Astrocyte (in vitro differentiated cells and primary cell): ENCODE data around the gene OR4C46.
"Not testable (repeated sequence)": the region's sequence is repeated elsewhere in the genome, so short reads cannot be mapped to it uniquely, and the experiment has no call there.

Source experiments
- EZH2 ChIP-seq: IDR thresholded peaks from 2 replicates; pipeline ENCODE4 v1.6.1; 2012; ENCODE audit warnings: mild to moderate bottlenecking, low read length, inconsistent platforms; ENCODE audit not compliant: insufficient read depth
- TF ChIP-seq, protein P1 (sequence below): IDR thresholded peaks from 2 replicates; pipeline ENCODE4 v1.5.1; 2011; ENCODE audit warnings: low read depth, mild to moderate bottlenecking, inconsistent platforms, low read length, moderate library complexity; ENCODE audit not compliant: insufficient read depth

DNA sequence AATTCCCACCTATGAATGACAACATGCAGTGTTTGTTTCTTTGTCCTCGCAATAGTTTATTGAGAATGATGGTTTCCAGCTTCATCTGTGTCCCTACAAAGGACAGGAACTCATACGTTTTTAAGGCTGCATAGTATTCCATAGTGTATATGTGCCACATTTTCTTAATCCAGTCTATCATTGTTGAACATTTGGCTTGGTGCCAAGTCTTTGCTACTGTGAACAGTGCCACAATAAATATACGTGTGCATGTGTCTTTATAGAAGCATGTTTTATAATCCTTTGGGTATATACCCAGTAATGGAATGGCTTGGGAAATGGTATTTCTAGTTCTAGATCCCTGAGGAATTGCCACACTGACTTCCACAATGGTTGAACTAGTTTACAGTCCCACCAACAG, 42.4 kb downstream of the OR4C46 start:
- TF ChIP-seq EZH2: not testable (repeated sequence)
- TF ChIP-seq, protein P1, sequence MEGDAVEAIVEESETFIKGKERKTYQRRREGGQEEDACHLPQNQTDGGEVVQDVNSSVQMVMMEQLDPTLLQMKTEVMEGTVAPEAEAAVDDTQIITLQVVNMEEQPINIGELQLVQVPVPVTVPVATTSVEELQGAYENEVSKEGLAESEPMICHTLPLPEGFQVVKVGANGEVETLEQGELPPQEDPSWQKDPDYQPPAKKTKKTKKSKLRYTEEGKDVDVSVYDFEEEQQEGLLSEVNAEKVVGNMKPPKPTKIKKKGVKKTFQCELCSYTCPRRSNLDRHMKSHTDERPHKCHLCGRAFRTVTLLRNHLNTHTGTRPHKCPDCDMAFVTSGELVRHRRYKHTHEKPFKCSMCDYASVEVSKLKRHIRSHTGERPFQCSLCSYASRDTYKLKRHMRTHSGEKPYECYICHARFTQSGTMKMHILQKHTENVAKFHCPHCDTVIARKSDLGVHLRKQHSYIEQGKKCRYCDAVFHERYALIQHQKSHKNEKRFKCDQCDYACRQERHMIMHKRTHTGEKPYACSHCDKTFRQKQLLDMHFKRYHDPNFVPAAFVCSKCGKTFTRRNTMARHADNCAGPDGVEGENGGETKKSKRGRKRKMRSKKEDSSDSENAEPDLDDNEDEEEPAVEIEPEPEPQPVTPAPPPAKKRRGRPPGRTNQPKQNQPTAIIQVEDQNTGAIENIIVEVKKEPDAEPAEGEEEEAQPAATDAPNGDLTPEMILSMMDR: not testable (repeated sequence)
